Activated gamma-delta T cell (primary cell): Measurements from ENCODE around the gene DHX34.
"Not testable (repeated sequence)": the region's sequence is repeated elsewhere in the genome, so short reads cannot be mapped to it uniquely, and the experiment has no call there.

Experiments used
- DNase-seq: peaks from one replicate; lab custom pipeline; 2025; lab: John Stamatoyannopoulos, UW

The DHX34 gene

DNA sequence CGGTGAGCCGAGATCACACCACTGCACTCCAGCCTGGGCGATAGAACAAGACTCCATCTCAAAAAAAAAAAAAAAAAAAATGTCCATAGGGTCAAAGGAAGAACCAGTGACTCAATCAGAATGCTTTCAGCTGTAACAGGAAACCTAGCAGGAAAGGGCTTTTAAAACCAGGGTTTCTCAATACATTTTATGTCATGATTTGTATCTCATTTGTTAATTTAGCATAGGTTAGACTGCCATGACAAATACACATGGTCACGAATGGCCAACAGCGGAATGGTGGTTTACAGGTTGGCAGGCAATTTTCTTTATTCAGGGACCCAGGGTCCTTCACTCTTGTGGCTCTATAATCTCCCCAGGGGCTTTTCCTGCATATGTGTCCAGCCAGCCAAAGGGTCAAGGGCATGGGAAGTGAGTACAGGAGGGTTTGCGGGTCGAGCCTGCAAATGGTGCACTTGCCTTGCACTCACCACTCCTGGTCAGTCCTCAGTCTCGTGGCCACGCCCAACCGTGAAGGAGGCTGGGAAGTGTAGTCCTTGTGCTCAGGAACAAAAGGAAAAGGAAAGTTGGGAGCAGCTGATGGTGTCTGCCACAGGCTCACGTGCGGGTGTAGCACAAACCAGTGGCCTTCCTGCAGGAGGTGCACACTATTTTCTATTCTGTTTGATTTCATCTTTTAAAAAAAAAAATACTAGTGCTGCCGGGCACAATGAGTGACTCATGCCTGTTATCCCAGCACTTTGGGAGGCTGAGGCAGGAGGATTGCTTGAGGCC, 14.8 kb downstream of the DHX34 start:
- no peak for DNase-seq

DNA sequence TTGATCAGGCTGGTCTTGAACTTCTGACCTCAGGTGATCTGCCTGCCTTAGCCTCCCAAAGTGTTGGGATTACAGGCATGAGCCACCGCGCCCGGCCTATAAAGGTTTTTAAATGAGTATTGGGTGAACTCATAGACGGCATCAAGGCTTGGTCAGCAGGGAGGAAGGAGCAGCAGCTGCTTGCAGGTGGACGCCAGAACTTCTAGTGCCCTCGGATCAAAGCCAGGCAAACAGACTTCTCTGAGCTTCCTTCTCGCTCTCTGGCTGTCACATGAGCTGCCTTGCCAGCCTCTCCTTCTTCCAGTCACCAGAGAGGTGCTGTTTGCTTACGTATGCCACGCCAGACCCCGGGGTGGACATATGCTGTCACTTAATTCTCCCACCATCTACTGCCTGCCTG, 16.3 kb downstream of the DHX34 start:
- DNase-seq = not testable (repeated sequence)

DNA sequence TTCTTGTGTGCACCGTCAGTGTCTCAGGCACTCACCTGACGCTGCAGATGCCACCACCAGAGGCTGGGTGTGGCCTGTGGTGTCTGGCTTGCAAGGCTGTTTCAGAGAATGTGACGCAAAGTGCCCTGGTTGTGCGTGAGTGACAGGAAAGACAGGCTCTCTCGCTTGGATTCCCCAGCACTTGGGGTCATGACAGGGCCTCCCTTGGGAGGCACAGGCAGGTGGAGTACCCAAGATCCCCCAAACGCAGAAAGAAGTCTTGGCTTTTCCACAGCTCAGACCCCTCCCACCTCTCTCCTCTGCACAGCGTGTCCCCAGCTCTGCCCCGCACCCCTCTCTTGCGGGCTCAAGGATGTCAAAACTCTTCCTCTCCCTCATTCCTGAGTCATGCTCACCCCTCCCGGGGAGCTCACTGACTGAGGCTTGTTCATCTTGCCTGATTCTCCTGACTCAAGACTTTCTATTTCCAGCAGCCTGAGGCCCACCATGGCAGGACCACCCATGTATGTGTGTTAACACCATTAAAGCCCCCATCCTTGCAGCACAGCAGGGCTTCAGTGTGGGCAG, 21.0 kb downstream of the DHX34 start:
- DNase-seq = no peak

DNA sequence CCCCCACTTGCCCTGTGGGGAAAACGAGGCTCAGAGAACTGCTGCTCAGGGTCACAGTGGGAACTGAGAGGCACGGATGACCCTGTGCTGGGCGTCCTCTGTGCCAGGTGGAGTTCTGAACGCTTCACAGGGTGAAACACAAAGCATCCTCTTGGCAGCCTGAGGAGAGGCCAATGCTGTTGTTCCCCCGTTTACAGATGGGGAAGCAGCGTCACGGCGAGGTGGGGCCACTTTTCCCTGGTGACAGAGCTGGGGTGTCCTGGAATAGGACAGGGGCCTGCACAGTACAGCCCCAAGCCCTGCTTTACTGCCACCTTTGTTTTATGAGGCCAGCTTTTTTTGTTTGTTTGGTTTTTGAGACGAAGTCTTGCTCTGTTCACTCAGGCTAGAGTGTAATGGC, 22.1 kb downstream of the DHX34 start:
- DNase-seq = no peak

DNA sequence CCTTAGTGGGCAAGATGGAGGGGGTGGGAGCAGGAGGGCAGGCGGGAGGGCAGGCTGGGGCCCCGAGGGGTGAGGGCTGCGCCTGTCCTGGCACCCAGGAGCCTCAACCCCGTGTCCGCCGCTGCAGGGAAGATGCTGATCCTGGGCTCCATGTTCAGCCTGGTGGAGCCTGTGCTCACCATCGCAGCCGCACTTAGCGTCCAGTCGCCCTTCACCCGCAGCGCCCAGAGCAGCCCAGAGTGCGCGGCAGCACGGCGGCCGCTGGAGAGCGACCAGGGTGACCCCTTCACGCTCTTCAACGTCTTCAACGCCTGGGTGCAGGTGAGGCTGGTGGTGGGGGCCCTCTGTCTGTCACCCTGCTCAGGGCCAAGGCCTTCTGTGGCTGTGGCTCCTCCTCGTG, 23.5 kb downstream of the DHX34 start:
- no peak for DNase-seq

DNA sequence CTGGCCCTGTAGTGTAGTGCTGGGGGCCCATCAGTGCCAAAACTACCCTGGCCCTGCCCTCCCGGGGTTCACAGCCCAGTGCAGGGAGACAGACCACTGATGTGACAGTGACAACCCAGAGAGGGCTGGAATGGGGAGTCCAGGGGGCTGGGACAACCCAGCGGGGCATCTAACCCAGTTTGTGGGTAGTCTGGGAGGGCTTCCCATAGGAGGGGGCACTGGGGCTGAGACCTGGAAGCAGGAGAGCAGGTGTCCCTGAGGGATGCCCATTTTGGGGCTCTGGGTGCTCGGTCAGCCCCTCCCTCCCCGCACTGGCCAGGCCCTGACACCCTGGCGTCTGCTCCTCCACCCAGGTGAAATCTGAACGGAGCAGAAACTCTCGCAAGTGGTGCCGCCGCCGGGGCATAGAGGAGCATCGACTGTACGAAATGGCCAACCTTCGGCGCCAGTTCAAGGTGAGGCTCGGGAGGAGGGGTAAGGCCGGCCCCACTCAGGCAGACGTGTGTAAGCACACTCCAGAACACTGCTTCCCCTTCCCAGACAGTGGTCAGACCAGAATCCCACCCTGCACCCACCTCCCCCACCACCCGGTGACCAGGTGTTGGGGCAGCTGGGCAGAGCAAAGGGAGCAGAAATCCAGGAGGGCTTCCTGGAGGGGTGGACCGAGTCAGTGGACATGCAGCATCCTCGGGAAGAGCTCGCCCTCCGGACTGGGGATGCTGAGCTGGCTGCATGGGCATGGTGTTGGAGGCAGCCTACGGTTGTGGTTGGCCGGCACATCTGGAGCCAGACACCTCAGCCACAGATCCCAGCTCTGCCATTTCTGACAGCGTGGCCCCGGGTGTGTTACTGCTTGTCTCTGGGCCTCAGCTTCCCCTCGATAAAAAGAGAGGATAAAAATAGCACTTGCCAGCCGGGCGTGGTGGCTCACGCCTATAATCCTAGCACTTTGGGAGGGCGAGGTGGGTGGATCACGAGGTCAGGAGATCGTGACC, 24.4 kb downstream of the DHX34 start:
- no peak for DNase-seq

DNA sequence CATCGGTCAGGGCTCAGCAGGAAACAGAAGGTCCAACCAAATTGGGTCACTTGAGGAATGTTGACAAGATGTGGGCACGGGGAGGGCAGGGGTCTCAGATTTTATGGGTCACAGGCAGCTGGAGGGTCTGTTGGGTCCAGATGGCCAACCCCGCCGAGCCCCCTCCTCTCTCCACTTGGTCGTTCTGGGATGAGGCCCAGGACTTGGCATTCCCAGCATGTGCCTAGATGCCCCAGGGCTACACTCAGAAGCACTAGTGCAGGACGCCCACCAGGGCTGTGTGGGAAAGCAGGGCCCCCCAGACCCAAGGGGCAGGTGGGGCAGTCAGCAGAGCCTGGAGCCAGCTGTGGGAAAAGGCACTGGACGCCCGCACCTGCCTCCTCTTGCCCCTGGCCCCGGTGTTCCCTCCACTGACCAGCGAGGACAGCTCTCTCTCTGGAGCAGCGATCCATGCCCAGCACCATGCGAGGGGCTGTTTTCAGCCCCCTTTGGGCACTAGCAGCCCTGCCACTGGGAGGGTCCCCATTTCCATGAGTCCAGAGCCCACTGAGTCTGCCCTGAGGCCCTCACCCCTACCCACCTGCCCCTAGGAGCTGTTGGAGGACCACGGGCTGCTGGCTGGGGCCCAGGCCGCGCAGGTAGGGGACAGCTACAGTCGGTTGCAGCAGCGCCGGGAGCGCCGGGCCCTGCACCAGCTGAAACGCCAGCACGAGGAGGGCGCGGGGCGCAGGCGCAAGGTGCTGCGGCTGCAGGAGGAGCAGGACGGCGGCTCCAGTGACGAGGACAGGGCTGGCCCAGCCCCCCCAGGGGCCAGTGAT, 26.0 kb downstream of the DHX34 start:
- no peak for DNase-seq

DNA sequence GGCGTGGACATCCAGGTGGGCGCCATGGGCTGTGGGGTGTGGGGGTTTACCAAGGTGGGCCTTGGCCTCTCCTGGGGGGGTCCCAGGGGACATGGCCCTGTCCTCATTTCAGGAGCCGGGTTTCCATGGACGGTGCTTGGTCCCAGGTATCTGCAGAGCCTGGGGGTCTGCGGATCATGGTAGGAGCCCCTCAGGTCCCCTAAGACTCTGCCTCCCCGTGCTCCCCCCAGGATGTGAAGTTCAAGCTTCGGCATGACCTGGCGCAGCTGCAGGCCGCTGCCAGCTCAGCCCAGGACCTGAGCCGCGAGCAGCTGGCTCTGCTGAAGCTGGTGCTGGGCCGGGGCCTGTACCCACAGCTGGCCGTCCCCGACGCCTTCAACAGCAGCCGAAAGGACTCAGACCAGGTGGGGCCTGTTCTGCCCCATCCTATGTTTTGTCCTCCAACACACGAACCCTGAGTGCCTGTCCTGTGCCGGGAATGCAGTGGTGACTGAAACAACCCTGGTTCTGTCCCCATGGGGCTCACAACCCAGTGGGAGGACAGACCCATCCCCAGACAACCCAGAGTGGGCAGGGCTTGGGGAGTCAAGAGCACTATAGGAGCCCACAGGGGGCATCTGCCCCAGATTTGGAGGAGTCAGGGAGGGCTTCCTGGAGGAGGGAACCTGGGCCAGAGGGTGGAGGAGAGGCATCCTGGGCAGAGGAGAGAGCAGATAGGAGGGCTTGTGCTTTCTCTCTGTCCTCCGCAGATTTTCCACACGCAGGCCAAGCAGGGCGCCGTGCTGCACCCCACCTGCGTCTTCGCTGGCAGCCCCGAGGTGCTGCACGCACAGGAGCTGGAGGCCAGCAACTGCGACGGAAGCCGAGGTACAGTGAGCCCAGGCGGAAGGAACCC, 26.8 kb downstream of the DHX34 start:
- DNase-seq = no peak

DNA sequence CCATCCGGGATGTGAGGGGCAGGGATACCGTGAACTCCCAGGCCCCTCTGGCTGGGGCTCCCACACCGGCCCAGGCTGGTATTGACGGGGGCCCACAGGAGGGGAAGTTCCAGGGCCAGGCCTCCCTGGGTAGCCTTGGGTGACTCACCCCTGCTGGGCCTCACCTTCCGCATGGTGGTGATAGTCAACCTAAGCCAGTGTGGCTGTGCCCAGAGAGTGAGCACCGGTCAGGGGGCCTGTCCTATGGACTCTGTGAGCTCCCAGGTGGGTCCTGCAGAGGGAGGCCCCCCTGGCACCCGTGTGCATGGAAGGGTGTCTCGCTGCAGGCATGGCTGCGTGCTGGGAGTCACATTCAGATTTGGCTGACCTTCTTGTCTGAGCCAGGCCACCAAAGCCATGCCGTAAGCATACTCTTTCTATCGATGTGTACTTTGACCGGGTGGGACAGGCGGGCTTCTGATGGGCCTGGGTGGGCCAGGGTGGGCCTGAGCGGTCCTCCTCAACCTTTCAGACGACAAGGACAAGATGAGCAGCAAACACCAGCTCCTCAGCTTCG, 27.6 kb downstream of the DHX34 start:
- no peak for DNase-seq

DNA sequence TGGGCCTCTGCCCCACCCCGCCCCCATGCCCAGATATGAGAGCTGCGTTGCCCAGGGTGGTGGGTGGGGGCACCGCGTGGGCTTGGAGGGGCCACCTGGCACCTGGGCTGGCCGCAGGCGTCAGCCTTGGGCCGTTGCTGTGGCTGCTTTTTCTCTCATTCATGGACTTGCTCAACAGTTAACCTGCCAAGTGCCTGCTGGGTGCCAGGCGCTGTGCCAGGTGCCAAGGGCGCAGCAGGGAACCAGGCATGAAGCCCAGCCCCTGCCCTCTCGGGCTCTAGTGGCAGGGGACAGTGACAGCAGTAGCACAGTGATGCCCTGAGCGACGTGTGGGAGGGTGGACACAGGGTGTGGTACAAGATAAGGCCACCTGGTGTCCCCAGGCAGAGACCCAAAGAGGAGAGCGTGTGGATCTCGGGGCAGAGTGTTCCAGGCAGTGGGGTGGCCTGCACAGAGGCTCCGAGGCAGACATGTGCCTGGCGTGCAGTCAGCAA, 28.1 kb downstream of the DHX34 start:
- no peak for DNase-seq

DNA sequence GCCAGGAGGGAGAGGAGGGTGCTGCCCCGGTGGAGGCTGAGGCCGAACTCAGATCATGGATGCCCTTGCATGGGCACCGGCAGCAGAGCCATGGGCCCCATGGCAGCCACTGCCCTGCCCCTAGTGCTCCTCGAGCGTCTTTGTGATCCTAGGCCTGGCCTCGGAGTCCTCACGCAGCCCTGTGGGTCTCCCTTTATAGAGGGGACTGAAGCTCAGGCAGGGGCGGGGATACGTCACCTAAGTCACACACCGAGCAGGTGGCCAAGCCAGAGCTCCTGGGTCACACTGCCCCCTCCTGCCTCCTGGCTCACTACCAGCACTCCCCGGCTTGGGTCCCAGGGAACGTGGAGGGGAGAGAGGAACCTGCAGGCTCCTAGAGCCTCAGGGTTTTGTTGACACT, 28.7 kb downstream of the DHX34 start:
- DNase-seq = no peak

DNA sequence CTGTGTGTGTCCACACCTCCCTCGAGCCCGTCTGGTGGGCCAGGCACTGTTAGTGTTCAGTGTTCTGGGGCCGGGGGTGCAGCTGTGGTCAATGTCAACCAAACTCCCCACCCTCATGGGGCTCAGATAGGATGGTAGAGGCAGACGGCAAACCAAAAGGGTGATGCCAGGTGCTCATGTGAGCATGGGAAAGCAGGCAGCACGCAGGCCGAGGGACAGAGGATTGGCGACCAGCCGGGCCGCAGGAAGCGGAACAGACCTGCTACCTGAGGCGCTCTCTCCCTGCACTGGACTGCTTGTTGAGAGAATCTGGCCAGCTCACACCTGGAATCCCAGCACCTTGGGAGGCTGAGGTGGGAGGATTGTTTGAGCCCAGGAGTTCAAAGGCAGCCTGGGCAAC, 29.1 kb downstream of the DHX34 start:
- DNase-seq = no peak

DNA sequence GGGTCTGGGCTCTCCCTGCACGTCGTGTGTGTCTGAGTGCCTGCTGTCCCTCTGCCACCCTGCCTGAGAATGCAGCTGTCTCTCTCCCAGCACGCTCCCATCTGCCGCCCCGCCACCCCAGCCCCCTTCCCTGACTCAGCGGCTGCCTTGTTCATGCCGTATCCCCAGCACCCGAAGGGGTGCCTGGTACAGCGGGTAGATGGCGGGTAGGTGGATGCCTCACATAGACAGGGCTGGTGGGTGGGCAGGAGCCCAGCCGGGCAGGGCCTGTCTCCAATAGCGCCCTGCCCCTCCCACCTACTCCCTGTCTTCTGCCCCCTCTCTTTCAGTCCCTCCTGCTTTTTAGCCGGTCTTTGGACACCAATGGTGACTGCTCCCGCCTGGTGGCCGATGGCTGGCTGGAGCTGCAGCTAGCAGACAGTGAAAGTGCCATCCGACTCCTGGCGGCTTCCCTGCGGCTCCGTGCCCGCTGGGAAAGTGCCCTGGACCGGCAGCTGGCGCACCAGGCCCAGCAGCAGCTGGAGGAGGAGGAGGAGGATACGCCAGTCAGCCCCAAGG, 30.3 kb downstream of the DHX34 start:
- DNase-seq = no peak

DNA sequence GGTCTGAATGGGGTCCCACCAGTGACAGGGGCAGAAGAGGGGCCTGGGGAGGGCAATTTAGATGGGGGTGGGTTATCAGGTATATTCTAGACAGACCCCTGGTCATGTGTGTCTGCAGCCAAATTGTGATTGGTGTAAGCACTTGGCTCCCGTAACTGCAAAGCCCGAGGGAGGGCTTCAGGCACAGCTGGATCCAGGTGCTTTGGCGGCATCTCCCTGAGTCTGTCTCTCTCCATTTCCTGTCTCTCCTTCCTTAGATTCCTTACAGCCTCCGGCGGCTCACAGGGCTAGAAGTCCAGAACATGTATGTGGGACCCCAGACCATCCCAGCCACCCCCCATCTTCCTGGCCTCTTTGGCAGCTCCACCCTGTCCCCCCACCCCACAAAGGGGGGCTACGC, 31.4 kb downstream of the DHX34 start:
- DNase-seq = no peak

DNA sequence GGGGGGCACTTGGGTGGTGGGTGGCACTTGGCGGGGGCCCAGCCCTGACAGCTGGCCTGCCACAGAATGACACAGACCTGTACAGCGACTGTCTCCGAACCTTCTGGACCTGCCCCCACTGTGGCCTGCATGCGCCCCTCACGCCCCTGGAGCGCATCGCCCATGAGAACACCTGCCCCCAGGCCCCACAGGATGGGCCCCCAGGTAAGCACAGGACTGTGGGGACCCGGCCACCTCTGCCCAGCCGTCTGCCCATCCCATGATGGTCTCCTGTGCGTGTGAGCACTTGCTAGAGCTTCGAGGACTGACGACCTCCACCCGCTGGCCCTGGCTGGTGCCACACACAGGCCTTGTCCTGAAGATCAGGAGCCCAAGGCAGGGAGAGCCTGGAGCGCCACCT, 32.0 kb downstream of the DHX34 start:
- DNase-seq = no peak

DNA sequence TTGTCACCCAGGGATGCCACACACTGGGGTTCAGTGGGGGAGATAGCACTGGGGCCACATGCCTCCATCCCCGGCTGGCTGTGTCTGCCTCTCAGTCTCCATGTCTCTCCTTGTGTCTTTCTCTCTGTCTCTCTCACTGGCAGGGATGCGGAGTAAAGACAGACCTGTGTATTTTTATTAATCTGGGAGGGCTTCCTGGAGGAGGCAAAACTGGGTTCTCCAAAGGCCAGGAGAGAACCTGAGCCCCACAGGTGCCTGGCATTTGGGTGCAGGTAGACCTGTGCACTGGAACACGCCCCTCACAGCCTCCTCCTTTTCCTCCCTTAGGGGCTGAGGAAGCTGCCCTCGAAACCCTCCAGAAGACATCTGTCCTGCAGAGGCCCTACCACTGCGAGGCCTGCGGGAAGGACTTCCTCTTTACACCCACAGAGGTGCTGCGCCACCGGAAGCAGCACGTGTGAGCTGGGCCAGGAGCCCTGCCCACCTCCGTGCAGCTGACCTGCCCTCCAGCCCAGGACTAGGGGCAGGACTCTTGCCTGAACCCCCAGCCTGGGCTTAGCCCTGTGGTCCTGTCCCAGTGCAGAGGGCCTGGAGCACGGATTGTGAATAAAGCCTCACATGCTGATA, 32.7 kb downstream of the DHX34 start:
- DNase-seq = no peak

DNA sequence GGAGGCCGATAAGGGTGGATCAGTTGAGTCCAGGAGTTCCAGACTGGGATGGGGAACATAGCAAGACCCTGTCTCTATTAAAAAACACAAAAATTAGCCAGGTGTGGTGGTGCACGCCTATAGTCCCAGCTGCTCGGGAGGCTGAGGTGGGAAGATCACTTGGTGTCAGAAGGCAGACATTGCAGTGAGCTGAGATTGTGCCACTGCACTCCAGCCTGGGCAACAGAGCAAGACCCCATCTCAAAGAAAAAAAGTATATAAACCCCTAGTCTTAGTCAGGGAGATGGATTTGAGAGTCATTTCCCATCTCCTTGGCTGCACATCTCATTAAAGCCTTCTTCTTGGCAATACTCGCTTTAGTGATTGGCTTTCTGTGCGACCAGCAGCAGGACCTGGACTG, 34.8 kb downstream of the DHX34 start:
- DNase-seq = not testable (repeated sequence)

DNA sequence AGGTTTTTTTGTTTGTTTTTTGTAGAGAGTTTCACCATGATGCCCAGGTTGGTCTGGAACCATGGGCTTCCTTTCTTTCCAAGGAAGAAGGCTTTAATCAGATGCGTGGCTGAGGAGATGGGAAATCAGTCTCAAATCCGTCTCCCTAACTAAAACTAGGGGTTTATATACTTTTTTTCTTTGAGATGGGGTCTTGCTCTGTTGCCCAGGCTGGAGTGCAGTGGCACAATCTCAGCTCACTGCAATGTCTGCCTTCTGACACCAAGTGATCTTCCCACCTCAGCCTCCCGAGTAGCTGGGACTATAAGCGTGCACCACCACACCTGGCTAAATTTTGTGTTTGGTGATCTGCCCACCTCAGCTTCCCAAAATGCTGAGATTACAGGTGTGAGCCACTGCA, 35.4 kb downstream of the DHX34 start:
- DNase-seq = not testable (repeated sequence)

DNA sequence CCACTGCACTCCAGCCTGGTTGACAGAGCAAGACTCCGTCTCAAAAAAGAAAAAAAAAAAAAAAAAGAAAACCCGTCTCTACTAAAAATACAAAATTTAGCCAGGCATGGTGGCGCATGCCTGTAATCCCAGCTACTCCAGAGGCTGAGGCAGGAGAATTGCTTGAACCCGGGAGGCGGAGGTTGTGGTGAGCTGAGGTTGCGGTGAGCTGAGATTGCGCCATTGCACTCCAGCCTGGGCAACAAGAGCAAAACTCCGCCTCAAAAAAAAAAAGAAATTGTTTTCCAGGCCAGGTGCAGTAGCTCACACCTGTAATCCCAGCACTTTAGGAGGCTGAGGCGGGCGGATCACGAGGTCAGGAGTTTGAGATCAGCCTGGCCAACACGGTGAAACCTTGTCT, 37.5 kb downstream of the DHX34 start:
- not testable (repeated sequence) for DNase-seq
